ENCODE data around the gene ALDH1A3.

The ALDH1A3 gene

DNA sequence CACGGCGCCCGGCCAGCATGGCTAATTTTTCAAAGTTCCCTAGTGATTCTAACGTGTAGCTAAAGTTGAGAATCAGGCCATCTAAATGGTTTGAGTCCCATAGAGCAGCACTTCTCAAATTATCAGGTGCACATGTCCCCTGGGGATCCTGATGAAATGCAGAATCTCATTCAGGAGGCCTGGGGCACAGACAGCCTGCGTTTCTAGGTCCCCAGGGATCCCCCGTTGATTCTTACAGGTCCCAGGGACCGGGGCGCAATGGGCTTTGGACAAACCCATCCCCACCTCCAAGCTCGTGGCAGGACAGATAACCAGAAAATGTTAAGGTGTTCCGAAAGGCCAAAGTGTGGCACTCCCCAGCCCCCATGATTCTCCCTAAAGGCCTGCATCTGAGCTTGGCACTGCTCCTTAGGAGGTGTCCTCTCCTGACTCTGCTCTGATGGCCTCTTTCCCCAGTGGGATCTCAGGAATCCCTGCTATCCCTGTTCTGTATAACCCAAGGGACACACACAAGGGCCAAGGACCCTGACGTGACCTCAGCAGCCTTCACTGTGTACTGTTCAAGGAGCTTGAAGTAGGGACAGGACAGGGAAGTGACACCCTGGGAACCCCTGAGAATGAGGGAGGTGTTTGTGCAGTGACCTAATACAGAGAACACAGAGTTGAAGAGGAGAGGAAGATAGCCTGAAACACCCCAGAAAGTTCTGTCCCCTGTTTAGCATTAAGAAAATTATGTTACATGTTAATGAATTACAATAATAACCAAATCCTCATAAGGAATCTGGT is 47.5 kb downstream of the ALDH1A3 start:
- DNase-seq: no peak

DNA sequence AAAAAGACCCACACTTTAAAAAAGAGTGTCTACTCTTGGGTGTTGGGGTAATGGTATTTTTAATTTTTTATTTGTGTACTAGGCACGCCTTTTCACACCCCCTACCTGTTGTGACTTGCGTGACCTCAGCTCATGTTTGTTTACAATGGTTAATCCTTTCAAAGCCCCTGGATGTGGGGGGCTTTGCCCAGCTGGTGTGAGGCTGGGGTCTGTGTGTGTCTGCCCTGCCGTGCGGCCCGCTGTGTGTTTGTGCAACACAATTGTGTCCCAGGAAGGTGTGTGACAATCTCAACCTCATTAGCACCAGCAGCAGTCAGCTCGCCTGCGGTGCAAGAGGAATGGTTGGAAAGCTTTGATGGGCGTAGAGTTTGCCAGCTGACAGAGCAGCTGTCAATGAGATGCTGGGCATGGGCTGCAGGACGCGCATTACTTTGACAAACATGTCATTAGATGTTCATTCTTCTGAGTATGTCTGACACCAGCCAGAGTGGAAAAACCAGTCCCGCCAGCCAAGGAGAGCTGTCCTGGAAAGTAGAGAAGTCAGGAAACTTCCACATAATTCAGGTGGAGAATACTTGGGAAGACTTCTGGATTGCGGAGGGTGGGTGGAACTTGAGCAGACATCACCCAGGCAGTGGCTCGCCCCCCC is 49.1 kb downstream of the ALDH1A3 start:
- no peak for DNase-seq

DNA sequence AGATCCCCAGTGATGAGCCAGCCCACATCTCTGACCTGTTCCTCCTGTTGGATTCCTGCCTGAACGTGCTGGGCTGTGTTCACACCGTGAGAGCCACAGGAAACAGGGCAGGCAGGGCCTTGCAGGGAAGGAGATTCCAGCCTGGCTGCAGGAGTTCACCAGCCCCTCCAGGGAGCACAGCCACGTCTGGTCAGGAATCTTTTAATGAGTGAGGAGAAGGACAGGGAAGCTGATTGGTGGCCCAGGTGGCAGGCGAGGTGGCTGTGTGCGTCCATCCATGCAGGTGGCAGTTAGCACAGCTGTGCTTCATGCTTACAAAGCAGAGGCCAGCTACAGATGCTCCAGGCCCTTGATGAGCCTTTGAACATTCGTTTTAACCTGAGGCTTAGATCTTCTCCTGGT is 50.0 kb downstream of the ALDH1A3 start:
- no peak for DNase-seq

DNA sequence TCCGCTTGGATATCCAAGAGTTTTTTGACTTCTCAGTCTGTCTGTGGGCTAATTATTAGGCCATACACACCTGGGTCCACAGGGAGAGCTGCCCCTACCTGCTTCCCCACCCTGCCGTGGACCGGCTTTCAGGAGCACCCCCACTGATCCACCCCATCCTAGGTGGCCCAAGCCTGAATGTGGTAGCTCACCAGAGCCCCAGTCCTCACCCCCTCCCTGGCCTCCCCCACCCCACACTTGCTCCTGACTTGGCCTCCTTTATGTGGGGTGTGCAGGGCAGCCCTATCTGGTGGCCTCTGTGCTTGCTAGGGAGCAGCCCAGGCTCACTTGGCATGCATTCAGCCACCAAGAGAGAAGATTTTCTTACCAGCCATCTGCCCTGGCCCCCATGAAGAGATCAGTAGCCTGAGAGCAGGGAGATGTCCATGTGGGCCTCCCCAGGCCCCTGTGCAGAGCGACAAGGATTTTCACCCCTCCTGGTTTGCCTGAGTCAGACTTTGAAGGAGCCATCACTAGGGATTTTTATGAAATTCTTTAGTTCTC is 50.7 kb downstream of the ALDH1A3 start:
- no peak for DNase-seq

DNA sequence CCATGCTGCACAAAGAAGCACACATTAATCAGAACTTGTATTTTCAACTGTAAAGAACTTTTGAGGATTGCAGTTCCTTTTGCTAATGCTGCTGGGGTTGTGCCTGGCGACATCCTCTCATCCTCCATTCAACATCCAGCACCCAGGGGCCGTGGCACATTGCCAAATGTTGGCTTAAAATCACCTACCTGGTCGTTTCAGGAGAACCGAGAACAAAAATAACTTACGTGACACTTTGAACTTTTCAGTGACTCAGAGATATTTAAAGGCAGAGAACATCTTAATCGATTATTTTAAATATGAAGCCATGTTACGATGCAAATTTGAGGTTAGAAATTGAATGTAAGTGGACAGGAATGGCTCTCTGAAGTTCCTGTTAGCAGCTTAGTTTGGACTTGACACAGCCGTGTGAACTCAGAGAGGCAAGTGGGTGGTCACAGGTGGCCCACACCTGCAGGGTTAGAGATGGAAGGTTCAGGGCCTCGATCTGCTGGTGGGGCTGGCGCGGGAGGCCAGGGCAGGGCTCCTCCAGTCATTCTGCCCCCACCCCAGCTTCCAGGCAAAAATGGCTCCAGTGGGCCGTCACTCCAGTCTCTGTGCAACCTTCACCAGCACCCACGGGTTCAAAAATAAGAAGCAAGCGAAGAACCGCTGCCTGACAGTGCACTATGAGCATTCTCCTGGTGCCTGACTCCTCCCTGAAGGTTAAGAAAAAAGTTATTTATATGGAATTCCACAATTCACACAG is 51.7 kb downstream of the ALDH1A3 start:
- DNase-seq: no peak

DNA sequence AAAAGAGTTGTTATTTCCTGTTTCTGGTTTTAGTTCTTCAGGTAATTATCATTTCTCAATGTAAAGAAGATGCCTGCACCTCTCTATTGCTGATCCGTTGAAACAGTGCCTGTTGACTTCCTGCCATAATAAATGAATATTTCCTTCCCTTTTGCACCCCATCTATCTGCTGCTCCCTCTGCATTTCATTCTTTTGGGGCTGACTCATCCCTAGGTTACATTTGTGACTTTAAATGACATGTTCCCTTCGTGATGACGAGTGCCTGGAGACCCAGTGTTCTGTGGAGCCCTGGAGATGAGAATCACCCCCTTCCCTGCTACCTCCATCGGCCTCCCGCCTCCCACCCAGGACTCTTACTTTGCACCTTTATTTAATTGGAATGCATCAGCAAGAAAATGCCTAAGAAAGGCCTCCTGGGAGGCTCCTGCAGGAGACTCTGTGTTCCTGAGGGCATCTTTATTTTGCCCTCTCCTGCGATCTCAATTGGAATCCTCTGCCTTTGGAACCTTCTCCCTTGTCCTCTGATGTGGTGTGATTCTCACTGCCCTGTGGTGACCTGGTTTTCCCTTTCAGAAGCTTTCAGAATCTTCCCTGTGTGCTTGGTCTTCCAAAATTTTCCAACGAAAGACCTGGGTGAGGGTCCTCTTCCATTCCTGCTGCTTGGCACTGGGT is 53.2 kb downstream of the ALDH1A3 start:
- no peak for DNase-seq

DNA sequence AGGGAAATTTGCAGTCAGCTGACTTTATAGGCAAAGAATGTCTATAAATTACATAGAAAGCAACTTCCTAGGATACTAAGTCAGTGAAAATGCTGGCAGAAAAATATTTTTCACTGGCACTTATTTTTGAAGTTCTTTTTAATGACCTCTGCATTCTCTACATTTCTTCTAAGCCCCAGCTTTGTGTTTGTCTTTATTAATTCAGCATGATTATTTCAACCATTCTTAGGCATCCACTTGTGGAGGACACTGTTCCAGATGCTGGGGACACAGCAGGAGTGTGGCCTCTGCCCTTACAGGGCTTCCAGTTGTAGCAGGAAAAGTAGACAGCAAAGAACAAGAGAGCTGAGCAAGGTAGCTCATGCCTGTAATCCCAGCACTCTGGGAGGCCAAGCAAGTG is 54.5 kb downstream of the ALDH1A3 start:
- DNase-seq: no peak

DNA sequence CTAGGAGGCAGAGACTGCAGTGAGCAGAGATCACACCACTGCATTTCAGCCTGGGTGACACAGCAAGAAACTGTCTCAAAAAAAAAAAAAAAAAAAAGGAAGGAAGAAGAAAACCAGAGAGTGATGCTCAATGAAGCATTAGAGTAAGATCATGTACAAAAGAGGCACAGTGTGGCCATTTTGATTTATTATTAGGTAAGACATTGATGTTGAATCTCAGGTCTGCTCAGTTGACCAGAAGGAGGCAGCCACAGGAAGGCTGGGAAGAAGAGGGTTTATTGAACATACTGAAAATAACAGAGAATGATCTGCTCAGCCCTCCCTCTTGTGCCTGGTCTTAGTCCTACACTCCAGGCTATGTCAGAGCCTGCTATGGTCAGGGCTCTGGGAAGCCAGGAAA is 55.1 kb downstream of the ALDH1A3 start:
- DNase-seq: no peak

DNA sequence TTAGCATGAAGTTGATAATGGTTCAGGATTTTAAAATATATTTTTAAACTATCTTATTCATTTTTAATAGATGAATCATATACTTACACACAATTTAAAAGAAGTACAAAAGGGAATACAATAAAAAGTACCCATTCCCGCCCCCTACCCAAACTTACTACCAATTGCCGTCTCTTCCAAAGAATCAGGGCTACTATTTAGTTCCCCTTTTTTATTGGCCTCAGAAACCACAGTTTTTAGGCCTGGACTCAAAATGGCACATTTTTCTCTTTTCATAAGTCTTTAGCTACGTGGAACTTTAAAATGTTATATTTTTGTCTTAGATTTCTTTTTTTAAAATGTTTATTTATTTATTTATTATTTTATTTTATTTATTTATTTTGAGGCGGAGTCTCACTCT is 57.5 kb downstream of the ALDH1A3 start:
- DNase-seq: no peak

DNA sequence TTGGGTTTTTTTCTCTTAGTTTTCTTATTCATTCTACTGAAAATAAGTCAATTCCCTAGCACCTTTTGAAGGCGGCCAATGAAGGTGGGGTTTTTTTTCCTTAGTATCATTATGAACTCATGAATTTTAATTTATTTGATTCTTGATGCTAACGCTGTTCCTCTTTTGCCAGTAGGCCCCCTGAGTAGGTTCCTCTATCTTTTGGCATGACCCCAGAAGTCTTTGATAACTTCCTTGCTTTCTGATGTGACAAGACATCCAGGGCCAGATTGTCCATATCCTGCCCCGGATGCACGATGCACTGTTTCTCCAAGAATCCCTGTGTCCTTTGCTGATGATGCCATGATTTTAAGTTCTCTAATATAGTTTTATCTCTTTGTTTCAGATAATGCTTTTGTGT is 60.2 kb downstream of the ALDH1A3 start:
- no peak for DNase-seq

DNA sequence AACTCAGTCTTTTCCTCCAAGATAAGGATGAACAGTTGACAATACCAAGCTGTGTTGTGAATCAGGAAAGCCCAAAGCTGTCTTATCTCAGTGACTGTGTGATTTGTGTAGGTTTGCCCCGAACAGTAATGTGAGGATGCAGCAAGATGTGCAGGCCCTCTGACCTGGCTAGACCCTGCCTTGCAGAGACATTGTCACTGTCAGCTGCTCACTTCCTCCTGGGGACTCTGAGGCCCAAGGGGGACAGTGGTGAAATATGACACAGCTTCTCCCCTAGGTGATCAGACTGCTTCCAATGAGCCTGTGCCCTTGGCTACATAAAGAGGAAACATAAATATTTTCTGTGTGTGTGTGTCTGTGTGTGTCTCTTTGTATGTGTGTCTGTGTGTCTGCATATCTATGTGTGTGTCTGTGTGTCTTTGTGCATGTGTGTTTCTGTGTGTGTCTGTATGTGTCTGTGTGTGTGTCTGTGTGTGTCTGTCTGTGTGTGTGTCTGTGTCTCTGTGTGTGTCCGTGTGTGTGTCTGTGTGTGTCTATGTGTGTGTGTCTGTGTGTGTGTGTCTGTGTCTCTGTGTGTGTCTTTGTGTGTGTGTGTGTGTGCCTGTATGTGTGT is 61.2 kb downstream of the ALDH1A3 start:
- peak; percentile 18 for DNase-seq

DNA sequence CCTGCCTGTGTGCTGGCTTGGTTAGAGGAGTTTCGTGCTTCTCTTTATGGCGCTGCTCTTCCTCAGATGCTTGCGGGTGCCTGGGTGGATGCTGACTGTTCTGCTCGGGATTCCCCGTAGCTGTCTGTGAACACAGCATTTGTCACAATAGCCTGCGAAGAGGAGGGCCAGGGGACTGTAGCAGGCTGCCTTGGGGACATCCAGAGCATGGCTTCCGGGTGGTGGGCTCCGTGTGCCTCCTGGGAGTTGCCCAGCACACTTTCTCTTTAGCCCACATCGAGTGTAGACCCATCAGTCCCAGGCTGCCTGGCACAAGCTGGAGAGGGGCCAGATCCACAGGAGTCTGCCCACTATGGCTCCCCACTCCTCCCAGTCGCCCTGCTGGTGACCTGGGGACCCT is 61.9 kb downstream of the ALDH1A3 start:
- DNase-seq: no peak

DNA sequence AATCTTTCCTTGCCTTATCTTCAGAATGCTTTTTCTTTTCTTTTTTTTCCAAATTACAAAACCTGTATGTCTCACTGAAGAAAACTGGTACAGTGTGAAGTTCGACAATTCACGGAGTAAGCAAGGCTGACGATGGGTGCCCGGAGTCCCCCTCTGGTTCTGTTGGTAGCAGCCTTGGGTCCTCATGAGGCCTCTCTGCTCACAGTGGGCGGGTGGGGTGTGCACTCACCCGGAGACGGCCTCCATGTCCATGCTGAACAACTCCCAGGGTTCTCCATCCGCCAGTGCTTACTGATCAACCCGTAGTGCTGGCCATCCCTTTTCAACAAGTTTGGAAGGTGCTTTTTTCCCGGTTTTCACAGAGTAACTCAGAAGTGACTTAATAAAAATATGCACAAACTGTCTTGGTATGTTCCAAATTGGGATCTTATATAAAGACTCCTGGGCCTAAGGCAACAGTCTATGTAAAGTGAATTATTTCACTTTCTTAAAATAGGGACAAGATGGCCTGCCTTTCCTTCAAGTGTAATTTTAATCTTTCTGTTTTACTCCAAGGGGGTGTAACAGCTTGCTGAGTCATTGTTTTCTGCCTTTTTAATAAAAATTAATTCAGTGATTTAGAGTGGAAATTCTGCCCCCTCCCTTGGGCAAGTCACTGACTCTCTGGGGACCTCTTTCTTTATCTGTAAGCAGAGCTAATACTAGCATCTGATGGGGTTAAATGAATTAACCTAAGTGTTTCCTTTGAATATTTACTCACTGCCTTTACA is 63.2 kb downstream of the ALDH1A3 start:
- no peak for DNase-seq

DNA sequence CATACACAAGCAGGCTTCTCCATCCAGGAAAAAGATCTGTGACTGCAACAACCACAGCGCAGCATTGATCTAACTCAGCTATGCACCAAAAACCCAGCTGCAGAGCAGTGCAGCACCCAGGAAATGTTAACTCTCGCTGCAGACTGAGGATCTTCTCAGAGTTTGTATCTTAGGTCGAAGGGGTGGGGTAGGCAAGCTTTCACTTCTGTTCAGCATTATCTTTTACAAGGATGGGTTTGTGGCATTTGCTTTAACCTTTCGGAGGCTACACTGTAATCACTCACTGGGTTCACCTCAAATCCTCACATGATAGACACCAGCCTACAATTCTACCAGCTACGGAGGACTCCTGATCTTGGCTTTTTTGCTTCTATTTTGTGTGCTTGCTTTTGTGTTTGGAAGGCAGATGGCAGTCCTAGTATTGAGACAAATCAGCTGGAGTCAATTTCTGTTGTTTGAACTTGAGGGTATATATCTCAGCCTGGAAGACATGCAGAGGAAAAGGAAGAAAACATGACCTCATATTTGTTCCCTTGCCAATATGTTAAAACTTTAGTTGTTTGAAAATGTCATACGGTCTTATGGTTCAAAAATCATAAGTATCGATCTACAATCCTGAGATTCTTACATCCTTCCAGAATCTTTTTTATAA is 64.7 kb downstream of the ALDH1A3 start:
- no peak for DNase-seq

DNA sequence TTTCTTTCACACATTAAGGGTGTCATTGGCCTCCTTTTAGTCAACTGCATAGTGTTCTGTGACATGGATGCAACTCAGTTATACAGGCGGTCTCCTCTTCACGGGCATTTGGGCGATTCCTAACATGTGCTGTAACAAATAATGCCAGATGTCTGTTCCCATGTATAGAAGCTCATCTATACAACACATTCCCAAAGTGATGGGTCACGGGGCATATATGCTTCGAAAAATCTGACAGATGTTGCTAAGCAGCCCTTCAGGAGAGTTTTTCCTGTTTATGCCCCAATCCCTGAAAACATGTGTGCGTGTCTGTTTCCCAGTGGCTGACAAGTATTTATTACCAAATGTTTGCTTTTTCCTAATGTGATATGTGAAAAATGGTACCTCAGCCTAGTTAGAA is 65.4 kb downstream of the ALDH1A3 start:
- DNase-seq: no peak

DNA sequence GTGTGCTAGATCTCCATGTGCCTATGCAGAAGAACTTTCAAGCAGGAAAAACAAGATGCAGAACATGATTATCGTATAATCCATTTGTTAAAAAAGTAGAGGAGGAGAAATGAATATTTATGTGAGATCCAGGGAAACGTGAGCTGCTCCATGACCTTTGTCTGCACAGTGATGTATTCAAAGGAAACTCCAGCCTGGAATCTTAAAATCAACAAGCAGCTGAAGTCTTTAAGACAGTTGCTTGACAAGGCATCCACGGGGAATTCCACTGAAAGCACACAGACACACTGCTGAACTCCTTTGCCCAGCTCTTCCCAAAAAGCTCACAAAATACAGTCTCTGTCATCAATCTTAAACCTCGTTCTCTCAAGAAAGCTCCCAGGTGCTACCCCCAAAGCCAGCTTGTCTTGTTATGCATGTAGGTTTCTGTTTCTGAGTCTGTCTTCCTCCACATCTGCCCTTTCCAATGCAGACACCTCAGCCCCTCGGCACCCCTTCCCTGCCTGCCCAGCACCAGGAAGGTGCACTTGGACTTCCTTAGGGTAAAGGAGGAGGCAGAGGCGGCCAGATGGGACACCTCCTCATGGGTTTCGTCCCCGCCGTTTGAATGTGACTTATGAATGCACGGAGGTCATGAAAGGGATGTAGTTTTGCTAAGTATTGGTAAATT is 68.3 kb downstream of the ALDH1A3 start:
- no peak for DNase-seq

DNA sequence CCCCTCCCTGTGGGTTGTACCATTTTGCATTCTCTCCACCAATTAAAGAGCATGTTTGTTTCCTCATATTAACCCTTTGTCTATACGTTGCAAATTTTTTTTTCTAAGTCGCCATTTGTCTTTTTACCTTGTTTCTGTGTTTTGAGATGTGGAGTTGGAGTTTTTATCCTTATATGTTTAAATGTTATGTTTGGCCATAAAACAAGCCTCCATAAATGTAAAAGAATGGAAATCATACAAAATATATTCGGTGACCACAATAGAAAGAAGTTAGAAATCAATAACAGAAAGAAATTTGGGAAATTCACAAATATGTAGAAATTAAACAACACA is 68.8 kb downstream of the ALDH1A3 start:
- DNase-seq: no peak

DNA sequence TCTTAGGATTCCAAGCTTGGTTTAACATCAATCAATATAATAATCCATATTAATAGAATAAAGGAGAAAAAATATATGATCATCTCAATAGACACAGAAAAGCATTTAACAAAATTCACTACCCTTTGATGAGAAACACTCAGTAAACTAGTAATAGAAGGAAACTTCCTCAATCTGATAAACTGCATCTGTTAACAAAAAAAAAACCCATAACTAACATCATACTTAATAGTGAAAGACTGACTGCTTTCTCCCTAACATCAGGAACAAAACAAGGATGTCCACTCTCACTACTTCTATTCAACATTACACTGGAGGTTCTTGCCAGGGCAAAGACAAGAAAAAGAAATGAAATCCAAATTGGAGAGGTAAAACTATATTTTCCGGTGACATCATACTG is 70.1 kb downstream of the ALDH1A3 start:
- no peak for DNase-seq

DNA sequence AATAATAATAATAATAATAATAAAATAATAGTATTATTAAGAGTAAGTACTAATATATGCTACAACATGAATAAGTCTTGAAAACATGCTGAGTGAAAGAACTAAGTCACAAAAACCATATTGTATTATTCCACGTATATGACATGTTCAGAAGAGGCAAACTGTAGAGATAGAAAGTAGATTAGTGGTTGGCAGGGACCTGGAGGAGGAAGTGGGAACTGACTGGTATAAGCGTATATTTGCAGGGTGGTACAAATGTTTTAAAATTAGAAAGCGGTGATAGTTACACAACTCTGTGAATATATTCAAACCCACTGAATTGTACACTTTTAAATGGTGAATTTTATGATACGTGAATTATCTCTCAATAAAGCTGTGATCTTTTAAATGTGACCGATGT is 72.3 kb downstream of the ALDH1A3 start:
- no peak for DNase-seq

DNA sequence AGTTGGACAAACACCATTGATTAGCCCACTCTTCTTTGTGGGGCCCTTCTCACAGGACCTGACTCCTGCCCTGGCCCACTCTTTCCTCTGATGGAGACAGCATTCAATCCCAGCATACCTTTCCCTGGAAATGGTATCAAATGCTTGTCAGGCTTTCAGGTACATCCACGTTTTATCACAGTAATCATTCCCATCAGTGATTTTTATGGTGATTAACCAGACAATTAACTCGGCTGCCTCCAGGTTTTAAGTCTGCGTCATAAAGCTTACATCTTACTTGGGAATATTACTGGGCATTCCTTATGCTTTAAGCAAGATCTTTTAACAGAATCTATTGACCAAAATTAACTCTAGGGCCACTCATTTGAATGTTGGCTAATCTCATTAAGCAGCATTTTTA is 72.9 kb downstream of the ALDH1A3 start:
- no peak for DNase-seq
